Body of pancreas (tissue), 4 donors: ENCODE measurements around the gene STX11. TPM values are rescaled to one million over a fixed set of nuclear protein-coding genes. Genes with fewer than 3 reads are reported as not detected.

ENCODE experiments used
- ATAC-seq: fragments of 150-250 bp; one replicate; pipeline ENCODE4 v1.9.1; 2016
- DNase-seq, 4 donors: peaks; one replicate each; pipeline ENCODE4 v3.0.0-alpha.2; 2019
- H3K27ac ChIP-seq, 4 donors: fragments of 200-600 bp; sonication (generic); 1 replicate in 3 of 4; 2 replicates in 1 of 4; pipeline versions ENCODE4 v1.5.1 to v1.6.1; 2016 to 2019; ENCODE audit warnings: mild to moderate bottlenecking in 1 of 4, mixed read lengths in 1 of 4, moderate library complexity in 1 of 4
- H3K27me3 ChIP-seq, 2 donors: fragments of 200-600 bp; sonication (generic); one replicate each; pipeline ENCODE4 v1.6.0; 2016; ENCODE audit warnings: mild to moderate bottlenecking in 1 of 2
- H3K36me3 ChIP-seq, 2 donors: fragments of 200-600 bp; sonication (generic); replicated peaks in 1 of 2; 2 replicates each; pipeline ENCODE4 v1.5.1; 2016; ENCODE audit warnings: low read depth in 2 of 2; ENCODE audit not compliant: insufficient read depth in 1 of 2
- H3K4me1 ChIP-seq: fragments of 200-600 bp; sonication (generic); one replicate; pipeline ENCODE4 v1.6.0; 2016
- H3K4me3 ChIP-seq, 2 donors: fragments of 200-600 bp; sonication (generic); 1 replicate in 1 of 2; 2 replicates in 1 of 2; pipeline ENCODE4 v1.5.1; 2016 to 2019
- H3K9me3 ChIP-seq, 3 donors: fragments of 200-600 bp; sonication (generic); 1 replicate in 2 of 3; 2 replicates in 1 of 3; pipeline ENCODE4 v1.5.1; 2016
- CTCF ChIP-seq, 7 experiments: fragments of 450-650 bp in 4 of 7; fragments of 200-600 bp in 3 of 7; sonication (generic) in 3 of 7; IDR thresholded peaks; one replicate each; pipeline ENCODE4 v1.5.1; 2016 to 2019; ENCODE audit warnings: antibody characterized with exemption in 7 of 7
- POLR2A ChIP-seq, 3 donors: fragments of 450-650 bp; IDR thresholded peaks; one replicate each; pipeline ENCODE4 v1.6.1; 2016; ENCODE audit warnings: antibody characterized with exemption in 3 of 3, mild to moderate bottlenecking in 2 of 3
- WGBS, 2 donors: methylation state at CpG; one replicate each; pipeline ENCODE4 v1.1.5; 2017; 5-methylcytosine and 5-hydroxymethylcytosine counted together
- intact Hi-C: fragments of 100-400 bp; cut with DNase I; formaldehyde crosslinking; loops from one replicate; pipeline ENCODE4 v1.15.1; 2023
- total RNA-seq, 2 donors: library from RNA; depleted of rRNA; stranded (reverse); fragments of >200 nt; gene quantifications; one replicate each; pipeline ENCODE4 v1.1.0, GENCODE V29; 2016

STX11 gene
- total RNA-seq, 2 donors from 2014 or later: 4.4 to 7.6 TPM

DNA sequence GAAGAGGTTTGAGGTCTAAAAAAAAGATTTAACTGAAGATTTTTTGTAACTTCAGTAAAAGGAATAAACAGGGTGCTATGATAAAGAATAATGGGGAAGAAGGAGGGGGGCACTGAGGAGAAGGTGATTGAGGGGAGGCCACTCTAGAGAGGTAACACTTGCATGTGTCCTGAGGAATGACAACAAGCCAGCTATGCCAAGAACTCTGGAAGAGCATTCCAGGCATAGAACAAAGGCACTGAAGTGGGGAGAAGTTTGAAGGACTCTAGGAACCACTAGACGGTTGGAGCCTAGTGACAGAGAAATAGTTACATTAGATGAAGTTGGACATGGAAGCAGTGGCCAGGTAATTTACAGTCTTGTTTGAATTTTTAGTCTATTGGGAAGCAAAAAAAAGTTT is 44.1 kb upstream of the STX11 start:
- Histone ChIP-seq H3K27ac (no peak overlapping the region), H3K4me3 (no peak overlapping the region), H3K9me3 (no peaks in the 10 kb centered on the region), H3K36me3 (no peaks in the 10 kb centered on the region), H3K4me1 (no peaks in the 10 kb centered on the region), H3K27me3 (no peaks in the 10 kb centered on the region)
- ATAC-seq (no peak), DNase-seq (no peak)
- 76 to 84% methylated on average over 1 of the region's 1 CpG for WGBS, 2 donors
- no peak for TF ChIP-seq POLR2A (IDR thresholded peaks at IDR 0.05)
- TF ChIP-seq CTCF (IDR thresholded peaks at IDR 0.05): no peak
- intact Hi-C loops: no loop called here

DNA sequence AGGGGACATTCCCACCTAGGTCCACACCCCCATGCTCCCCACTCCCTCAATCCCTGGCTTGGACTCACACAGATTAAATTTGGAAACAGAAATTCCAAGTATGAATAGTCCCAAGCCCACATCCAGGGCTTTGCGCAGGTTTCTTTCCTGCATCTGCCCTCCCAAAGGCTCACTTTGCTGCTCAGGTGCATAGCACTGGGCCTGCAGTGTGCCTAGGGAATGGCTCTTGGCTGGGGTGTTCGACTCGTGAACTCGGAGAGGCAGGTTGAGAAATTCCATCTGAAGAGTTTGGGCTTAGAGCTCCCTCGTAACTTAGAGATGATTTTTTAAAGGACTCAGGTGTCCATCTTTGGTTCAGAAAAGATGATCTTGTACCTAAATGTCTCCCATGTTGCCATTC is 40.1 kb upstream of the STX11 start:
- Histone ChIP-seq H3K4me1 (no peaks in the 10 kb centered on the region), H3K27me3 (no peaks in the 10 kb centered on the region), H3K9me3 (no peaks in the 10 kb centered on the region), H3K4me3 (no peak overlapping the region), H3K36me3 (no peaks in the 10 kb centered on the region), H3K27ac (no peak overlapping the region)
- WGBS, 2 donors: 80 to 88% methylated on average over 5 of the region's 5 CpGs
- intact Hi-C loops: loop anchor here (10.0 kb wide), 1 partner anchor 95 kb away; no protein-coding TSS in a partner anchor
- DNase-seq (no peak), ATAC-seq (no peak)
- TF ChIP-seq CTCF (IDR thresholded peaks at IDR 0.05) (no peak), POLR2A (IDR thresholded peaks at IDR 0.05) (no peak)

DNA sequence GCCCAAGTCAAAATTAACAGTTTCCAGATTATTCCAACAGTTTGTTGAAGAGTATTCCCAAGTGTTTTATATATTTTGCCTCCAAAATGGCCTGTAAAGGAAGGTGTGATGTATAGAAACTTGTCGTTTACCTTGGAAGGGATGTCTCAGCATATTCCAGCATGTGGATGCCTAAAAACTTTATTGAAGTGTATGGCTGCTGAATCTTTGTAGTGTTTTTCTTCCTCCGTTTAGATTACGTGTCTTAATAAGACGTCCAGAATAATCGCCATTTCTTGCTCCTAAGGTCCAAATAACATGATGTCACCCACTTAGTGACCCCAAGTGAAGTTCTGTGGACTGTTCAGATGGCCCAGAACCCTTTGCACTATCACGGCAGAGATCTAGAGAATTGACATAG is 37.0 kb upstream of the STX11 start:
- no peak overlapping the region for H3K4me3 ChIP-seq
- intact Hi-C loops: loop anchor here (10.0 kb wide), 1 partner anchor 91 kb away; no protein-coding TSS in a partner anchor
- no peaks in the 10 kb centered on the region for H3K4me1 ChIP-seq
- no peaks in the 10 kb centered on the region for H3K27me3 ChIP-seq
- no peak overlapping the region for H3K27ac ChIP-seq
- WGBS, 2 donors: 82 to 84% methylated on average over 6 of the region's 6 CpGs
- no peaks in the 10 kb centered on the region for H3K9me3 ChIP-seq
- no peak for ATAC-seq
- no peak for DNase-seq
- H3K36me3 ChIP-seq: no peaks in the 10 kb centered on the region
- no peak for TF ChIP-seq POLR2A (IDR thresholded peaks at IDR 0.05)
- no peak for TF ChIP-seq CTCF (IDR thresholded peaks at IDR 0.05)

DNA sequence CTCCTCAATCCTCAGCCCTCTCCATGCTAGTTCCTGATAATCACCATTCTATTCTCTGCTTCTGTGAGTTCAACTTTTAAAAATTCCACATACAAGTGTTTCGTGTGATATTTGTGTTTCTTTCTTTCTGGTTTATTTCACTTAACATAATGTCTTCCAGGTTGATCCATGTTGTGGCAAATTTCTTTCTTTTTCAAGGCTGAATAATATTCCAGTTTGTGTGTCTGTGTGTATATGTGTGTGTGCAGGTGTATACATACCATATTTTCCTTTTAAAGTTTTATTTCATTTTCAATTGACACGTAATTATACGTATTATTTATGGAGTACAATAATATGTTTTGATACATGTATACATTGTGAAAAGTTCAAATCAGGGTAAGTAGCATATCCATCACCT is 35.1 kb upstream of the STX11 start:
- no peak for TF ChIP-seq POLR2A (IDR thresholded peaks at IDR 0.05)
- no peak for TF ChIP-seq CTCF (IDR thresholded peaks at IDR 0.05)
- ATAC-seq (no peak), DNase-seq (no peak)
- no peaks in the 10 kb centered on the region for H3K36me3 ChIP-seq
- no peak overlapping the region for H3K27ac ChIP-seq
- no peaks in the 10 kb centered on the region for H3K9me3 ChIP-seq
- intact Hi-C loops: loop anchor here (10.0 kb wide), 1 partner anchor 90 kb away; no protein-coding TSS in a partner anchor
- no peak overlapping the region for H3K4me3 ChIP-seq
- 70 to 84% methylated on average over 3 of the region's 3 CpGs for WGBS, 2 donors
- no peaks in the 10 kb centered on the region for H3K27me3 ChIP-seq
- no peaks in the 10 kb centered on the region for H3K4me1 ChIP-seq

- no peak overlapping the region for H3K4me3 ChIP-seq
- H3K4me1 ChIP-seq: no peaks in the 10 kb centered on the region
- no peak for ATAC-seq
- no peak for DNase-seq
- WGBS, 2 donors: 86 to 89% methylated on average over 5 of the region's 5 CpGs
- TF ChIP-seq POLR2A (IDR thresholded peaks at IDR 0.05): no peak
- TF ChIP-seq CTCF (IDR thresholded peaks at IDR 0.05): no peak
- no peaks in the 10 kb centered on the region for H3K9me3 ChIP-seq
- no peaks in the 10 kb centered on the region for H3K36me3 ChIP-seq
- no peaks in the 10 kb centered on the region for H3K27me3 ChIP-seq
- no peak overlapping the region for H3K27ac ChIP-seq
- intact Hi-C loops: loop anchor here (10.0 kb wide), 1 partner anchor 85 kb away; no protein-coding TSS in a partner anchor
These were observed 30.9 kb upstream of the STX11 start for GRCh38 chr6:144119376-144119775.
